Loucy (cell line): Measurements from ENCODE around the gene KRTAP4-6.

ENCODE experiments used
- CTCF ChIP-seq: fragments of 200-600 bp; sonication (generic); conservative IDR thresholded peaks from 2 replicates; pipeline ENCODE4 v1.5.1; 2014; ENCODE audit warnings: mild to moderate bottlenecking, antibody characterized with exemption, low read length
- EZH2phosphoT487 ChIP-seq: fragments of 200-600 bp; IDR thresholded peaks from 2 replicates; pipeline ENCODE4 v1.6.1; 2018; ENCODE audit warnings: antibody characterized with exemption, mild to moderate bottlenecking, moderate library complexity, borderline replicate concordance

GRCh38 chr17:41103896-41104295 lies 36.4 kb downstream of the KRTAP4-6 start:
- no peak for TF ChIP-seq CTCF
- no peak for TF ChIP-seq EZH2phosphoT487
